MM.1S (cell line): ENCODE measurements around the gene TMEM121.
"Not testable (repeated sequence)": the region's sequence is repeated elsewhere in the genome, so short reads cannot be mapped to it uniquely, and the experiment has no call there.

ENCODE experiments used
- DNase-seq: peaks from one replicate; pipeline ENCODE4 v3.0.0-alpha.2; 2015
- H2AFZ ChIP-seq: fragments of 300-600 bp; sonication (generic); 2 replicates; pipeline ENCODE4 v1.6.0; 2016; ENCODE audit warnings: antibody characterized with exemption, low read length
- H3F3A ChIP-seq: fragments of 300-600 bp; sonication (generic); 2 replicates; pipeline ENCODE4 v1.6.1; 2016; ENCODE audit warnings: mild to moderate bottlenecking, antibody characterized with exemption, low read length, moderate library complexity, mixed read lengths; ENCODE audit not compliant: insufficient read depth
- H3K27ac ChIP-seq: fragments of 300-600 bp; sonication (generic); 2 replicates; pipeline ENCODE4 v1.5.1; 2016; ENCODE audit warnings: mild to moderate bottlenecking, low read length
- H3K27me3 ChIP-seq: fragments of 300-600 bp; sonication (generic); replicated peaks from 2 replicates; pipeline ENCODE4 v1.6.0; 2016; ENCODE audit warnings: low read length; ENCODE audit not compliant: insufficient read depth
- H3K36me3 ChIP-seq: fragments of 300-600 bp; sonication (generic); replicated peaks from 2 replicates; pipeline ENCODE4 v1.6.1; 2016; ENCODE audit warnings: mild to moderate bottlenecking, low read length, mixed read lengths; ENCODE audit not compliant: insufficient read depth
- H3K4me1 ChIP-seq: fragments of 300-600 bp; sonication (generic); 2 replicates; pipeline ENCODE4 v1.6.1; 2016; ENCODE audit warnings: low read length, mixed read lengths
- H3K4me2 ChIP-seq: fragments of 300-600 bp; sonication (generic); 2 replicates; pipeline ENCODE4 v1.6.0; 2016; ENCODE audit warnings: low read depth, low read length
- H3K4me3 ChIP-seq: fragments of 300-600 bp; sonication (generic); 2 replicates; pipeline ENCODE4 v1.5.1; 2016; ENCODE audit warnings: low read length, mixed read lengths
- H3K79me2 ChIP-seq: fragments of 300-600 bp; sonication (generic); 2 replicates; pipeline ENCODE4 v1.6.1; 2016; ENCODE audit warnings: mixed run types, low read length, mixed read lengths
- H3K9ac ChIP-seq: fragments of 300-600 bp; sonication (generic); 2 replicates; pipeline ENCODE4 v1.6.1; 2016; ENCODE audit warnings: low read length, mixed read lengths
- H3K9me2 ChIP-seq: fragments of 300-600 bp; sonication (generic); replicated peaks from 2 replicates; pipeline ENCODE4 v1.6.1; 2016; ENCODE audit warnings: mild to moderate bottlenecking, low read length, mixed read lengths; ENCODE audit not compliant: insufficient read depth
- H3K9me3 ChIP-seq: fragments of 300-600 bp; sonication (generic); replicated peaks from 2 replicates; pipeline ENCODE4 v1.6.1; 2016; ENCODE audit warnings: mild to moderate bottlenecking, low read length, mixed read lengths; ENCODE audit not compliant: insufficient read depth
- H4K20me1 ChIP-seq: fragments of 300-600 bp; sonication (generic); 2 replicates; pipeline ENCODE4 v1.6.1; 2016; ENCODE audit warnings: mild to moderate bottlenecking, low read length, moderate library complexity, mixed read lengths; ENCODE audit not compliant: insufficient read depth
- EZH2 ChIP-seq: fragments of 300-600 bp; sonication (generic); optimal IDR thresholded peaks from 2 replicates; pipeline ENCODE3; 2017; ENCODE audit warnings: low read depth, mild to moderate bottlenecking, antibody characterized with exemption, low read length, mixed read lengths
- EZH2phosphoT487 ChIP-seq: fragments of 300-600 bp; sonication (generic); IDR thresholded peaks from 2 replicates; pipeline ENCODE4 v1.6.1; 2018; ENCODE audit warnings: antibody characterized with exemption, low read length
- TF ChIP-seq, protein P1 (sequence below): fragments of 300-600 bp; sonication (generic); IDR thresholded peaks from 2 replicates; pipeline ENCODE4 v1.5.1; 2016; ENCODE audit warnings: antibody characterized with exemption, low read length, mixed read lengths

Gene TMEM121

DNA sequence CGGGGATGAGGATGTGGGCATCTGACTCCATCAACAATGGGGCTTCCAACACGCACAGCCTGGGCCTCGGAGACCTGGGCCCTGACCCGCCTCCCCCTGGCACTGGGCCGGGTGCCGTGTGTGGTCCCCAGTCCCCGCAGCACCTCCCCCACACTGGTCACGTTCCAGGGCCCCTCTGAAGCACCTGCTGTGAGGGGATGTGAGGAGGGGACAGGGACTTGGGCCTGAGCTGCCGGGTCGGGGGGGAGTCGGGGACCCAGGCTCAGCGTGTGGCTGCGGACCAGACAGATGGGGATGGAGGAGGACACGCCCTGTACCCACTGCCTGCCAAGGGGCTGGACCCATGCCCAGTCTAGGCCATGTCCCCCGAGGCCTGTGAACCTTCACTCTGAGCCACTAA, 45.7 kb downstream of the TMEM121 start:
- Histone ChIP-seq H3K79me2 (peaks cover 33% of the 10 kb centered on the region), H3K4me1 (peaks cover 44% of the 10 kb centered on the region)
- not testable (repeated sequence) for H3K27me3 ChIP-seq, H3K27ac ChIP-seq, H3K9me2 ChIP-seq, H3K9me3 ChIP-seq, H3K4me3 ChIP-seq, H3K4me2 ChIP-seq, H2AFZ ChIP-seq, DNase-seq, H3K9ac ChIP-seq, H4K20me1 ChIP-seq, H3F3A ChIP-seq, H3K36me3 ChIP-seq

DNA sequence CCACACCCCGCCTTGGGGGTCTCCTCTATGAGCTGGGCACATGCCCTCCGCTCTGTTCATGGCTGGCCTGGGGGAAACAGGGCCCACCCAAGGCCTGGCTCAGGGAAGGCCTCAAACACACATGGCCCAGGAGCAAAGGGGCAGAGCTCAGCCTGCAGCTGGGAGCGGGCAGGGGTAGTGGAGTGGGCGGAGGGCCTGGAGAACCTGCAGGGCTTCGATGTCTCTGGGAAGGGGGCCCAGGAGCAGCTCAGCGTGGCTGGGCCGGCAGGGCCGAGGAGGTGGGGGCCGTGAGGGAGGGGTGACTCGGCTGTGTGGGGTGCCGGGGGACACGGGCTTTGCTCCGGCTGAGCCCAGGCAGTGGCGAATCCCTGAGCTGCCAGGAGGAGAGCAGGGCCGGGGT, 47.5 kb downstream of the TMEM121 start:
- H3K4me2 ChIP-seq, H3K9ac ChIP-seq: not testable (repeated sequence)
- peak overlapping the region; percentile 53; the same call in 1 of the 2 replicates for H3K27ac ChIP-seq

DNA sequence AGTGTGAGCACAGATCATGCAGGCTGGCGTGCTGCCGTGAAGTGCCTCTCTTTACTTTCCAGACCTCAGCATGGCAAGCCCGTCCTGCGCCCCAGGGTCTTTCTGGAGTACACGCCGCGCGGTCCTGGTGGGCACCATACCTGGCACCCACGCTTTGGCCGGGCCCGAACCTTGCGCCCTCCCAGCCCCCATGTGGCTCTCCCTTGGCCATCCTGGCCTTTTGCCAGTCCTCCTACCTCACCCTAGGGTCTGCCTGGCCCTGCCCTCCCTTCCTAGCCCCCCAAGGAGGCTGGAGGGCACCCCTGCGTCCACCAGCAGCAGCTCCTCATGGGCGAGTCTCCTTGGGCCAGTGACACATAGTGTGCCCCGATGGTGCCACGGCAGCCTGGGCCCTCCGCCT, 48.0 kb downstream of the TMEM121 start:
- not testable (repeated sequence) for H3K4me2 ChIP-seq, H3K36me3 ChIP-seq, H3K27me3 ChIP-seq, DNase-seq, H2AFZ ChIP-seq, H3K9me3 ChIP-seq, H3K9ac ChIP-seq, H4K20me1 ChIP-seq, H3K4me3 ChIP-seq, H3F3A ChIP-seq, H3K9me2 ChIP-seq
- Histone ChIP-seq H3K27ac (peak overlapping the region; percentile 53; the same call in 1 of the 2 replicates), H3K4me1 (peaks cover 45% of the 10 kb centered on the region), H3K79me2 (peaks cover 40% of the 10 kb centered on the region)

More for the DNA sequence above, 47.5 kb downstream of the TMEM121 start:
- H2AFZ ChIP-seq, H3K9me2 ChIP-seq, H3K36me3 ChIP-seq, DNase-seq, H3K27me3 ChIP-seq, H3K4me3 ChIP-seq, H3F3A ChIP-seq, H4K20me1 ChIP-seq, H3K9me3 ChIP-seq: not testable (repeated sequence)
- Histone ChIP-seq H3K4me1 (peaks cover 49% of the 10 kb centered on the region), H3K79me2 (peaks cover 46% of the 10 kb centered on the region)

DNA sequence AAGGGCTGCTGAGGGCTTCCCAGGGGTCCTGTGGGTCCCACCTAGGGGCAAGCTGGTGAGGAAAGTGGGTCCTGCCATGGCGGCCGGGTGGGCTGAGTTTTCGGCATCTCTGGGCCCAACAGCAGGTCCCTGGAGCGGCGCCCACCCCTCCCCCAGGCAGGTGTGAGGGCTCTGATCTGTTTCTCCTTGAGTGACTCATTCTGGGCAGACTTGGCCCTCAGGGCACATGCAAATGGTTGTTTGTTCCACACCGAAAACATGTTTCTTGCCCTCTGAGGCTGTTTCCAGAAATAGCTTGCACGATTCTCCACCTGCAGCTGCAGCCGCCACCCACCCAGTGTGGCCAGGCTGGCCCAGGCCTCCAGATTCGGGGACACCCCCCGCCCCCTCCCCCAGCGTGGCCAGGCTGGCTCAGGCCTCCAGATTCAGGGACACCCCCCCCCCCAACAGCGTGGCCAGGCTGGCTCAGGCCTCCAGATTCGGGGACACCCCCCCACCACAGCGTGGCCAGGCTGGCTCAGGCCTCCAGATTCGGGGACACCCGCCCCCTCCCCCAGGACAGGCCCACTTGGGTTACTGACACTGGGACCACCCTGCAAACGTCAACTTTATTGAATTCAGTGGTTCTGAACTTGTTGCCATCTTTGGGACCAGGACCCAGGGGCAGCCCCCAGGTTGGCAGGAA, 48.8 kb downstream of the TMEM121 start:
- H3K4me1 ChIP-seq = peaks cover 37% of the 10 kb centered on the region
- H3K4me3 ChIP-seq, H3K9me3 ChIP-seq, H2AFZ ChIP-seq, H3K27me3 ChIP-seq, H4K20me1 ChIP-seq, H3K4me2 ChIP-seq, H3K36me3 ChIP-seq, H3K9me2 ChIP-seq, H3F3A ChIP-seq: not testable (repeated sequence)
- peak overlapping the region; percentile 70 for H3K27ac ChIP-seq
- 0 out of 2 replicates have a peak overlapping the region, but pooled peaks have one; percentile 41 for H3K9ac ChIP-seq
- peak; percentile 62 for DNase-seq
- peaks cover 33% of the 10 kb centered on the region for H3K79me2 ChIP-seq

DNA sequence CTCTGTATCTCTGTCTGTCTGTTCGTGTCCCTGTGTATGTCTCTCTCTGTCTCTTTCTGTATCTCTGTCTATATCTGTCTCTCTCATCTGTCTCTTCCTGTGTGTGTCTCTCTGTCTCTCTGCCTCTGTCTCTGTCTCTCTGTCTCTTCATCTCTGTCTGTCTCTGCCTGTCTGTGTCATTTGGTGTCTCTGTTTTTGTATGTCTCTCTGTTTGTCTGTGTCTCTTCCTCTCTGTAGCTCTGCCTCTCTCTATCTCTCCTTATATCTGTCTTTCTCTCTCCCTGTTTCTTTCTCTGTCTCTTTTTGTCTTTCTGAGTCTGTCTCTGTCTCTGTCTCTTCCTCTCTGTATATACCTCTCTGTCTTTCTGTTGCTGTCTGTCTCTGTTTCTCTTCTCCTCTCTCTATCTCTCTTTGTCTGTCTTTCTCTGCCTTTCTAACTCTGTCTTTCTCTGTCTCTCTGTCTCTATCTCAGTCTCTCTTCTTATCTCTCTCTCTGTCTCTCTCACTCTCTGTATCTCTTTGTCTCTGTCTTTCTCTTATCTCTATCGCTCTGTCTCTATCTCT, 50.2 kb downstream of the TMEM121 start:
- TF ChIP-seq EZH2phosphoT487 (no peak), EZH2 (no peak)
- TF ChIP-seq, protein P1, sequence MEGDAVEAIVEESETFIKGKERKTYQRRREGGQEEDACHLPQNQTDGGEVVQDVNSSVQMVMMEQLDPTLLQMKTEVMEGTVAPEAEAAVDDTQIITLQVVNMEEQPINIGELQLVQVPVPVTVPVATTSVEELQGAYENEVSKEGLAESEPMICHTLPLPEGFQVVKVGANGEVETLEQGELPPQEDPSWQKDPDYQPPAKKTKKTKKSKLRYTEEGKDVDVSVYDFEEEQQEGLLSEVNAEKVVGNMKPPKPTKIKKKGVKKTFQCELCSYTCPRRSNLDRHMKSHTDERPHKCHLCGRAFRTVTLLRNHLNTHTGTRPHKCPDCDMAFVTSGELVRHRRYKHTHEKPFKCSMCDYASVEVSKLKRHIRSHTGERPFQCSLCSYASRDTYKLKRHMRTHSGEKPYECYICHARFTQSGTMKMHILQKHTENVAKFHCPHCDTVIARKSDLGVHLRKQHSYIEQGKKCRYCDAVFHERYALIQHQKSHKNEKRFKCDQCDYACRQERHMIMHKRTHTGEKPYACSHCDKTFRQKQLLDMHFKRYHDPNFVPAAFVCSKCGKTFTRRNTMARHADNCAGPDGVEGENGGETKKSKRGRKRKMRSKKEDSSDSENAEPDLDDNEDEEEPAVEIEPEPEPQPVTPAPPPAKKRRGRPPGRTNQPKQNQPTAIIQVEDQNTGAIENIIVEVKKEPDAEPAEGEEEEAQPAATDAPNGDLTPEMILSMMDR = no peak
- H3K4me2 ChIP-seq = no peak overlapping the region
- H3K27ac ChIP-seq = peak overlapping the region; percentile 52; the same call in 1 of the 2 replicates
- H3K36me3 ChIP-seq = no peaks in the 10 kb centered on the region
- H3K27me3 ChIP-seq = no peaks in the 10 kb centered on the region
- H3K9ac ChIP-seq = peak overlapping the region; percentile 37; the same call in 1 of the 2 replicates
- peaks cover 41% of the 10 kb centered on the region for H3K4me1 ChIP-seq
- no peaks in the 10 kb centered on the region for H3K9me3 ChIP-seq
- peaks cover 5% of the 10 kb centered on the region for H3F3A ChIP-seq
- no peak overlapping the region for H3K4me3 ChIP-seq
- H3K79me2 ChIP-seq = peaks cover 29% of the 10 kb centered on the region
- H2AFZ ChIP-seq = no peak overlapping the region
- DNase-seq = no peak
- no peaks in the 10 kb centered on the region for H4K20me1 ChIP-seq
- no peaks in the 10 kb centered on the region for H3K9me2 ChIP-seq
